HCT116 (cell line): ENCODE data around the gene FMN1.

ENCODE experiments used
- CEBPB ChIP-seq: IDR thresholded peaks from 2 replicates; pipeline ENCODE4 v1.6.1; 2012; ENCODE audit warnings: low read depth
- EZH2 ChIP-seq: fragments of 200-600 bp; sonication (generic); IDR thresholded peaks from 2 replicates; pipeline ENCODE4 v1.6.1; 2017; ENCODE audit warnings: antibody characterized with exemption, mixed run types
- EZH2phosphoT487 ChIP-seq: fragments of 200-600 bp; IDR thresholded peaks from 2 replicates; pipeline ENCODE4 v1.6.1; 2018; ENCODE audit warnings: antibody characterized with exemption, borderline replicate concordance
- JUND ChIP-seq: IDR thresholded peaks from 2 replicates; pipeline ENCODE4 v1.6.1; 2012
- POLR2A ChIP-seq: IDR thresholded peaks from 2 replicates; pipeline ENCODE4 v1.7.0; 2011; ENCODE audit warnings: borderline replicate concordance; ENCODE audit not compliant: insufficient read depth, insufficient read length; ENCODE audit errors: extremely low read depth
- SP1 ChIP-seq: IDR thresholded peaks from 2 replicates; pipeline ENCODE4 v1.6.1; 2012; ENCODE audit warnings: low read depth
- TF ChIP-seq, protein P1 (sequence below), 3 experiments: fragments of 200-600 bp in 1 of 3; sonication (generic) in 1 of 3; IDR thresholded peaks in 2 of 3; conservative IDR thresholded peaks in 1 of 3; 2 replicates each; pipeline ENCODE4 v1.5.1; 2012 to 2017; ENCODE audit warnings: low read depth in 2 of 3, low read length in 2 of 3, antibody characterized with exemption in 1 of 3, borderline replicate concordance in 1 of 3, control low read depth in 1 of 3, mild to moderate bottlenecking in 1 of 3, mixed read lengths in 1 of 3, mixed run types in 1 of 3, moderate library complexity in 1 of 3; ENCODE audit not compliant: insufficient read depth in 1 of 3

DNA sequence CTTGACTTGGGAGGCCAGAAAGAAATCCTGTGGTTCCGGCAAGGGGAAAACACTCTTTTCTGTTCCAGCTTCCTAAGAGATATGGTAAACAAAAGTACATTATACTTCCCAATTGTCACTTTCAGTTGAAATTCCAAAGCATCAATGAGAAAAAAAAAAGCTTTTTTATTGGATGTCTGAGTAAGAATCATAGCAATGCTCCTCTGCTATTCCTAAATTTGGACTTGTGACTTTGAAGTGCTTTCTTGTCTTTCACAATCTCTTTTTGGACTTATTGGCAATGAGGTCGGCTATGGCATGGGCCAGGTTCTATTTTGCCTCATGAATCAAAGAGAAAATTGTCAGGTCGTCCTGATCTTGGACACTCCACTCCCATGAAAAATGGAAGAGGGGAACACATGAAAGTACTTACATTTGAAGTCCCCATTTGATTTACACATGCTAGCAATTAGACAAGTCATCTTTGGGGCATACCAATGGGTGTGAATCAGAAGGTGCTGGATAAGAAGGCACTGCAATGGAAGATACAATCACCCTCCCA lies 306.2 kb downstream of the FMN1 start:
- TF ChIP-seq, protein P1, sequence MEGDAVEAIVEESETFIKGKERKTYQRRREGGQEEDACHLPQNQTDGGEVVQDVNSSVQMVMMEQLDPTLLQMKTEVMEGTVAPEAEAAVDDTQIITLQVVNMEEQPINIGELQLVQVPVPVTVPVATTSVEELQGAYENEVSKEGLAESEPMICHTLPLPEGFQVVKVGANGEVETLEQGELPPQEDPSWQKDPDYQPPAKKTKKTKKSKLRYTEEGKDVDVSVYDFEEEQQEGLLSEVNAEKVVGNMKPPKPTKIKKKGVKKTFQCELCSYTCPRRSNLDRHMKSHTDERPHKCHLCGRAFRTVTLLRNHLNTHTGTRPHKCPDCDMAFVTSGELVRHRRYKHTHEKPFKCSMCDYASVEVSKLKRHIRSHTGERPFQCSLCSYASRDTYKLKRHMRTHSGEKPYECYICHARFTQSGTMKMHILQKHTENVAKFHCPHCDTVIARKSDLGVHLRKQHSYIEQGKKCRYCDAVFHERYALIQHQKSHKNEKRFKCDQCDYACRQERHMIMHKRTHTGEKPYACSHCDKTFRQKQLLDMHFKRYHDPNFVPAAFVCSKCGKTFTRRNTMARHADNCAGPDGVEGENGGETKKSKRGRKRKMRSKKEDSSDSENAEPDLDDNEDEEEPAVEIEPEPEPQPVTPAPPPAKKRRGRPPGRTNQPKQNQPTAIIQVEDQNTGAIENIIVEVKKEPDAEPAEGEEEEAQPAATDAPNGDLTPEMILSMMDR (IDR thresholded peaks at IDR 0.05 in 2 of 3, conservative IDR thresholded peaks at IDR 0.05 in 1 of 3; ENCODE audit: borderline replicate concordance in 1 of 3, insufficient read depth in 1 of 3, low read depth in 2 of 3, low read length in 2 of 3) = no peak
- TF ChIP-seq JUND (no peak), POLR2A (no peak), SP1 (no peak), EZH2phosphoT487 (no peak), EZH2 (no peak), CEBPB (no peak)
